Measurements from ENCODE around the gene FOXC2. TPM values are rescaled to one million over a fixed set of nuclear protein-coding genes. Genes with fewer than 3 reads are reported as not detected.

The FOXC2 gene
- total RNA-seq, 1 experiment from 2014 or later = 14.9 TPM

DNA sequence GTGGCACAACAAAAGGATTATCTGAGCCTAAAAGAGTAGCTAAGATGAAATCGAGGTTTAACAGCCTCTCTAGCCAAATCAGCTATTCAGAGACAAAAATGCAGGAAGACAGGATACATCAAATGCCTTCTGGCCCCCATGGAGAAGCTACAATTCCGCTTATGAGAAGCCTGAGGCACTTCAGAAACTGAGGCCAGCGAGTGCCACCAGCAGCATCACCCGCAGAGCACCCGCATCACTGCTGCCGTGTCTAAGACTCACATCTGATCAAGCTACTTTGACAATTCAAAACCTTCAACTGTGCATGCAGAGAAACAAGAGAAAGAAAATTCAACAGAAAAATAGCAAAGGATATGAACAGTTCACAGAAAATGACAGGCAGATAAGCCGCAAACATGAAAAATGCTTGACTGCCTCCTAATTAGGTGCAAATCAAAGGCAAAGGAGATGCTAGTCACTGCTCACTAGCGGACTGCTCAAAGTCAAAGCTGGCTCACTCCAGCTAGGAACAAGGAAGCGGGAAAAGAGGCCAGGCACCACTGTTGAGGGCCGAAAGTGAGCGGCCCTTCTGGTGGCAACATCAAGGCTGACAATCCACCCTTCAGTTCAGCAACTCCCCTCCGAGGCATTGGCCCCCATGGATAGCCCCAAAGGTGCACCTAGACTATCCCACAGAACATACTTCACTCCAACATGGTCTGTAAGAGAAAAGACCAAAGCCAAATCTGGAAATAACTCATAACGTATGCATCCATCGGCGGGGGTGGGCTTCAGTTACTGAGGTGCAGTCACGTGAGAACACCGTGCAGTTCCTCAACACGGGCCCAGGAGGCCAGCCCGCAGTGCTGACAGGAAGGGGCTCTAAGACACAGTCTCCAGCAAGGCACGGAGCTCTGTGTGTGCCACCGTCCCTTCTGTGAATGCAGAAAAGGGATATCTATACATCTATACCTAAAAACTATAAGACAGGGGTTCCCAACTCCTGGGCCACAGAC lies 23.6 kb upstream of the FOXC2 start:
- CTCF ChIA-PET = no interaction called here
- intact Hi-C loops (cut with micrococcal nuclease; ENCODE audit: unreplicated experiment) (no loop called here), in situ Hi-C loops (cut with HindIII; ENCODE audit: low pct_unique_long_range_greater_than_20kb, low sequenced_read_pairs) (no loop called here)
- DNase-seq (ENCODE audit: low read depth, low spot score) = no peak
- Histone ChIP-seq H3K4me1 (ENCODE audit: control insufficient read depth, insufficient read depth, low read length) (no peaks in the 10 kb centered on the region), H3K36me3 (ENCODE audit: control insufficient read depth, insufficient read depth, low read length) (no peaks in the 10 kb centered on the region), H3K4me3 (ENCODE audit: low read depth in 2 of 2, low read length in 2 of 2) (no peak overlapping the region), H3K27me3 (ENCODE audit: control insufficient read depth, insufficient read depth, low read length) (no peaks in the 10 kb centered on the region), H3K27ac (ENCODE audit: low read length) (no peak overlapping the region), H3K9me3 (ENCODE audit: control insufficient read depth, insufficient read depth, low read depth, low read length) (no peaks in the 10 kb centered on the region)
- BruUV-seq (replicated peaks) = no TSS peak
- ATAC-seq = no peak
- no peak for TF ChIP-seq SIN3A (IDR thresholded peaks at IDR 0.05; ENCODE audit: borderline replicate concordance, insufficient read depth, low read depth, low read length)
- no peak for TF ChIP-seq CTCF (IDR thresholded peaks at IDR 0.05)
- TF ChIP-seq POLR2AphosphoS5 (IDR thresholded peaks at IDR 0.05; ENCODE audit: low read depth, low read length) = no peak
- TF ChIP-seq, protein P1, sequence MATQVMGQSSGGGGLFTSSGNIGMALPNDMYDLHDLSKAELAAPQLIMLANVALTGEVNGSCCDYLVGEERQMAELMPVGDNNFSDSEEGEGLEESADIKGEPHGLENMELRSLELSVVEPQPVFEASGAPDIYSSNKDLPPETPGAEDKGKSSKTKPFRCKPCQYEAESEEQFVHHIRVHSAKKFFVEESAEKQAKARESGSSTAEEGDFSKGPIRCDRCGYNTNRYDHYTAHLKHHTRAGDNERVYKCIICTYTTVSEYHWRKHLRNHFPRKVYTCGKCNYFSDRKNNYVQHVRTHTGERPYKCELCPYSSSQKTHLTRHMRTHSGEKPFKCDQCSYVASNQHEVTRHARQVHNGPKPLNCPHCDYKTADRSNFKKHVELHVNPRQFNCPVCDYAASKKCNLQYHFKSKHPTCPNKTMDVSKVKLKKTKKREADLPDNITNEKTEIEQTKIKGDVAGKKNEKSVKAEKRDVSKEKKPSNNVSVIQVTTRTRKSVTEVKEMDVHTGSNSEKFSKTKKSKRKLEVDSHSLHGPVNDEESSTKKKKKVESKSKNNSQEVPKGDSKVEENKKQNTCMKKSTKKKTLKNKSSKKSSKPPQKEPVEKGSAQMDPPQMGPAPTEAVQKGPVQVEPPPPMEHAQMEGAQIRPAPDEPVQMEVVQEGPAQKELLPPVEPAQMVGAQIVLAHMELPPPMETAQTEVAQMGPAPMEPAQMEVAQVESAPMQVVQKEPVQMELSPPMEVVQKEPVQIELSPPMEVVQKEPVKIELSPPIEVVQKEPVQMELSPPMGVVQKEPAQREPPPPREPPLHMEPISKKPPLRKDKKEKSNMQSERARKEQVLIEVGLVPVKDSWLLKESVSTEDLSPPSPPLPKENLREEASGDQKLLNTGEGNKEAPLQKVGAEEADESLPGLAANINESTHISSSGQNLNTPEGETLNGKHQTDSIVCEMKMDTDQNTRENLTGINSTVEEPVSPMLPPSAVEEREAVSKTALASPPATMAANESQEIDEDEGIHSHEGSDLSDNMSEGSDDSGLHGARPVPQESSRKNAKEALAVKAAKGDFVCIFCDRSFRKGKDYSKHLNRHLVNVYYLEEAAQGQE (IDR thresholded peaks at IDR 0.05; ENCODE audit: insufficient read depth in 1 of 2, low read depth in 2 of 2, low read length in 1 of 2) = no peak
- POLR2A ChIA-PET = no interaction called here

GRCh38 chr16:86545481-86545880 lies 21.1 kb upstream of the FOXC2 start:
- ATAC-seq (no peak), DNase-seq (ENCODE audit: low read depth, low spot score) (no peak)
- no peak overlapping the region for H3K27ac ChIP-seq (ENCODE audit: low read length)
- no TSS peak for BruUV-seq (replicated peaks)
- TF ChIP-seq SIN3A (IDR thresholded peaks at IDR 0.05; ENCODE audit: borderline replicate concordance, insufficient read depth, low read depth, low read length) (no peak), TCF7L2 (IDR thresholded peaks at IDR 0.05; ENCODE audit: low read depth, low read length) (no peak), CTCF (IDR thresholded peaks at IDR 0.05) (no peak), POLR2AphosphoS5 (IDR thresholded peaks at IDR 0.05; ENCODE audit: low read depth, low read length) (no peak)
- TF ChIP-seq, protein P1 (IDR thresholded peaks at IDR 0.05; ENCODE audit: insufficient read depth in 1 of 2, low read depth in 2 of 2, low read length in 1 of 2) = no peak
- H3K4me3 ChIP-seq (ENCODE audit: low read depth in 2 of 2, low read length in 2 of 2) = no peak overlapping the region
- ChIA-PET CTCF (no interaction called here), POLR2A (no interaction called here)
- H3K36me3 ChIP-seq (ENCODE audit: control insufficient read depth, insufficient read depth, low read length) = peaks cover under 1% of the 10 kb centered on the region
- in situ Hi-C loops (cut with HindIII; ENCODE audit: low pct_unique_long_range_greater_than_20kb, low sequenced_read_pairs) (no loop called here), intact Hi-C loops (cut with micrococcal nuclease; ENCODE audit: unreplicated experiment) (no loop called here)
- H3K9me3 ChIP-seq (ENCODE audit: control insufficient read depth, insufficient read depth, low read depth, low read length) = no peaks in the 10 kb centered on the region
- H3K27me3 ChIP-seq (ENCODE audit: control insufficient read depth, insufficient read depth, low read length) = no peaks in the 10 kb centered on the region
- H3K4me1 ChIP-seq (ENCODE audit: control insufficient read depth, insufficient read depth, low read length) = no peaks in the 10 kb centered on the region

Data from Panc1 (cell line).